Activated T-helper 1 cell treated with anti-CD3 and anti-CD28 coated beads, Interleukin-12 subunit alpha, Interleukin-12 subunit beta, Interleukin-2, Interleukin-4 antibody, amounts not matched to agents 30 ng/mL and 10 ng/mL and 1 ng/mL, durations not matched to agents 14 hours and 24 hours and 36 hours (primary cell): ENCODE measurements around the gene VEGFA. TPM values are rescaled to one million over a fixed set of nuclear protein-coding genes. Genes with fewer than 3 reads are reported as not detected.

Source experiments
- DNase-seq: peaks from one replicate; pipeline ENCODE4 v3.0.0; 2021; ENCODE audit warnings: low spot score
- H3K27ac Mint-ChIP-seq: one replicate; pipeline ENCODE4 v1.8.0; 2021; ENCODE audit warnings: mild to moderate bottlenecking, mixed read lengths
- H3K27me3 Mint-ChIP-seq: one replicate; pipeline ENCODE4 v1.8.0; 2022; ENCODE audit warnings: mild to moderate bottlenecking, moderate library complexity, mixed read lengths; ENCODE audit not compliant: insufficient read depth
- H3K36me3 Mint-ChIP-seq: one replicate; pipeline ENCODE4 v1.8.0; 2021; ENCODE audit warnings: low read depth, mixed read lengths
- H3K4me1 Mint-ChIP-seq: one replicate; pipeline ENCODE4 v1.8.0; 2021; ENCODE audit warnings: low read depth, mixed read lengths
- H3K4me3 Mint-ChIP-seq: one replicate; pipeline ENCODE4 v1.8.0; 2021; ENCODE audit warnings: mild to moderate bottlenecking, moderate library complexity, mixed read lengths
- H3K9me3 Mint-ChIP-seq: one replicate; pipeline ENCODE4 v1.8.0; 2021; ENCODE audit warnings: mixed read lengths
- intact Hi-C: fragments of 100-400 bp; cut with micrococcal nuclease; formaldehyde crosslinking; loops from one replicate; pipeline ENCODE4 v1.15.1; 2024
- total RNA-seq: library from RNA; stranded (reverse); gene quantifications from 2 replicates; pipeline ENCODE4 v1.2.3, GENCODE V29; 2022

VEGFA gene
- total RNA-seq, 1 donor from 2014 or later: 43.2 TPM

DNA sequence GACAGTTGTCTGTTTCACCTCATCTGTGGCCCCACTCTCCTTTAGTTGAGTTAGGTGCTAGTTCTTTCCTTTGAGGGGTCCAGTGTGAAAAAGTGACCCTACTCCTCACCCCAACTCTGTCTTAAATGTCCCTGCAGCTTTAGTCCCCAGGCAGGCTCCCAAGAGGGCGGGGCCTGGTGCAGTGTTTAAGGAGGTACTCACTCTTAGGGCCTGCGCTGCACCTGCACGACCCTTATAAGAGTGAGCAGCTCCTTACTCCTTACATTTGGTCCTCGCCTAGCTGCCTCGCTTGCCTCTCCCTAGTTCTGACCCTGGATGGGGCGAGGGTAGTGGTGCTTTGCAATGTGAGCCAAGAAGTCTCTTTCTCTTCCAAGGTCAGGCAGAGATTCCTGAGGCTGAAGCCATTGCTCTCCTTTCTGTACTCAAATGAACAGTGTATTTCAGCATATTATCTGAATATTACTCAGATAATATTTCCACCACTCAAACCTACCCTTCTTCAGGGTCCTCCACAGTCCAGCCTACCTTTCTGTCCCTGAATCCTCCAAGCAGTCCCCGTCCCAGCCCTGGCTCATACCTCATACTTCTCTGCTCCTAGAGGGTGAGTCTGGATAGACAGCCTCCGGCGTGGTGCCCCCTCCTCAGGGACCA, 11.9 kb upstream of the VEGFA start:
- intact Hi-C loops: no loop called here
- Mint-ChIP-seq H3K4me1 (no peaks in the 10 kb centered on the region), H3K27ac (no peak overlapping the region)

DNA sequence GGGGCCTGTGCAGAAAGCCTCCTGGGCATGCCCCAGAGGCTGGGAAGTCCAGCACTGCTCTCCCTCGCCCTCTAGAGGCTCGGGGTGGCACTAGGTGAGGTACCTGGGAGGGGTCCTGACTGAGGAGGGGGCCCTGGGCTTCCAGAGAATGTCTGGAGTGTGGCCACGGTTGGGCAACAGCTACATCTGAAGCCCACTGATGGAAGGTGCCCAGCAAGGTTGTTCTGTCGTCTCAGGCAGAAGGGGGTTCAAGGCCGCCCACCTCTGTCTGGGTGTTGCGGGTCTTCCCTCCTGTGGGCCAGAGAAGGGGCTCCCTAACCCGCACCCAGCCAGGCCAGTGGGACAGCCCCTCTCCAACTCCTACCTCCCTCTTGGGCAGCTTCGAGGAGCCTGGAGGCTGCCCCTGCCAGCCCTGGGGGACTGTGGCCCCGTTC, 11.4 kb upstream of the VEGFA start:
- no peak for DNase-seq
- intact Hi-C loops: no loop called here
- no peak overlapping the region for H3K27ac Mint-ChIP-seq

More for the DNA sequence above, 11.9 kb upstream of the VEGFA start:
- no peaks in the 10 kb centered on the region for H3K9me3 Mint-ChIP-seq
- peaks cover 12% of the 10 kb centered on the region for H3K27me3 Mint-ChIP-seq
- no peaks in the 10 kb centered on the region for H3K36me3 Mint-ChIP-seq
- DNase-seq: no peak
- H3K4me3 Mint-ChIP-seq: no peak overlapping the region

GRCh38 chr6:43759136-43759906, 10.7 kb upstream of the VEGFA start:
- Mint-ChIP-seq H3K27me3 (peaks cover 16% of the 10 kb centered on the region), H3K9me3 (no peaks in the 10 kb centered on the region), H3K27ac (no peak overlapping the region), H3K36me3 (no peaks in the 10 kb centered on the region), H3K4me3 (no peak overlapping the region), H3K4me1 (peaks cover 9% of the 10 kb centered on the region)
- DNase-seq: no peak
- intact Hi-C loops: no loop called here

More for the DNA sequence above, 11.4 kb upstream of the VEGFA start:
- no peaks in the 10 kb centered on the region for H3K9me3 Mint-ChIP-seq
- H3K27me3 Mint-ChIP-seq: peaks cover 12% of the 10 kb centered on the region
- peaks cover 5% of the 10 kb centered on the region for H3K4me1 Mint-ChIP-seq
- H3K36me3 Mint-ChIP-seq: no peaks in the 10 kb centered on the region
- H3K4me3 Mint-ChIP-seq: no peak overlapping the region

- Mint-ChIP-seq H3K27ac (no peak overlapping the region), H3K36me3 (no peaks in the 10 kb centered on the region), H3K9me3 (no peaks in the 10 kb centered on the region), H3K4me1 (peaks cover 9% of the 10 kb centered on the region), H3K27me3 (peaks cover 16% of the 10 kb centered on the region), H3K4me3 (no peak overlapping the region)
- no peak for DNase-seq
- intact Hi-C loops: no loop called here
Measured at GRCh38 chr6:43759907-43760206, 10.2 kb upstream of the VEGFA start.

DNA sequence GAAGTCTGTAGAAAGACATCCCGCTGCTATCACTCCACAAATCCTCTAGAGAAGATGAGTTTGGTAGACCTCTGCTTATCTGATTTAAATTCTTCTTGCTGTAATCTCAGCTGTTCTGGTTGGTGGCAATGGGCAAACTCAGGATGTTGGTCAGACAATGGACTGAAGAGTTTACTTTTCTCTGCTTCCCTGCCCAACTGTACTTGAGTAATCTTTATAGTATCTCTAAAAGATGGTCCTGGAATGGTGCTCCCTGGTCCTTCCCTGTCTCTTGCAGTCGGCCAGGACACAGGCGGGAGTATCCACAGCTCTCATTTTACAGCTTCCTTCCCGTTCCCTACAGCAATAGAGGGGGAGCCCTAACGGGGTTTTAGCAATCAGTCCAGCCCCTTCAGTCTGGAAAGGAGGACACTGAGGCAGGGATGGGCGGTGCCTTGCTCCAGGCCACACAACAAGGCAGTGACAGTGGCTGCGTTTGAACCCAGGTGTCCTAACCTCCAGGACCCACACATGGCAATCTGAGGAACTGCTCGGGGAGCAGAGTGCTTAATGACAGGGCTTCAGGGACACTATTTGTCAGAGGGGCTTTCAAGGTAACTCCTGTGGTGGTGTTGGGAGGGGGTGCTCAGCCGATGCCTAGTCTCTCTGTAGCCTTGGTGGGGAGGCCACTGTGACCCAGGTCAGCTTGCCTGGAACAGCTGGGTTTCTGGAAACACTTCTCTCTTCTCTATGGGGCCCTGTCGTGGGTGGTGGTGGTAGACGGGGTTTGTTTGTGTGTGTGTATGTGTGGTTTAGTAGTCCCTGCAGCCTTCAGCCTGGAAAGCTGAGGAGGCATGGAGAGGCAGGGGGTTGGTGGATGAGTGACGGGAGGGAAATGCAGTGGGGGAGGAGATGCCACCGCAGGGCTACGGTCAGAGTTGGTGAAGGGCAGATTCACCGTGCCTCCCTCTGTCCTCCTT, 9.5 kb upstream of the VEGFA start:
- Mint-ChIP-seq H3K36me3 (no peaks in the 10 kb centered on the region), H3K4me3 (no peak overlapping the region), H3K27ac (no peak overlapping the region), H3K9me3 (no peaks in the 10 kb centered on the region), H3K4me1 (peaks cover 9% of the 10 kb centered on the region), H3K27me3 (peaks cover 16% of the 10 kb centered on the region)
- intact Hi-C loops: no loop called here
- DNase-seq: no peak

DNA sequence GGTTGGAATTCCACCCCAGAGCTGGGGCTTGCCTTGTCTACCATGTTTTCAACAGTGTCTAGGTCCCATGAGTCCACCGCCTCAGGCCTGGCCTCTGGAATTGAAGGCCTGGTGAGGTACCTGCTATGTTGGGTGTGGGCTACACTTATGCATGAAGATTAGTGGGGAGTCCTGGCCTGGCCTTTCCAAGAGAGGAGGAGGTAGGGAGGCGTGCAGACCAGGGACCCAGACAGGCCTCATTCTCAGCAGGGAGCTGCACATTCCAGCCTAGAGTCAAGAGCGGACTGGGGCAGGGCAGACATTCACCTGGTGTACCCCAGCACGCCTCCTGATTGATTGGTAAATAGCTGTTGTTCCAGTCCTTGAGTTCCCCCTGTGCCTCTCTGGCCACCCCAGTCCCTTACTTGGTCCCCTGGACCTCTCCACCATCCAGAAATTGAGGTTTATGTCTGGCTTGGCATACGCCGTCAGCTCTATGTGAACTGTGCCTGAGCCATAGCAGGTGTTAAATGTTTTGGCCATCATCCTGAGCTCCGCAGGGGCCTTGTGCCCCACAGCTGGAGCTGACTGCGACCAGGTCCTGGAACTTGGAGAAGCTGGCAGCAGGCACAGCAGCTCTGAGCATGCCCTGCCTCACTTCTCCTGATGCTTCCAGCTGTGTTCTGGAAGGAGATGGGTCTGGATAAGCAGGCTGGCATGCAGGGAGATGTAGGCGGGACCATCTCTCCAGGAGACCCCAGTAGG, 8.2 kb upstream of the VEGFA start:
- H3K27me3 Mint-ChIP-seq: peaks cover 9% of the 10 kb centered on the region
- peaks cover 9% of the 10 kb centered on the region for H3K4me1 Mint-ChIP-seq
- no peak overlapping the region for H3K4me3 Mint-ChIP-seq
- no peak for DNase-seq
- H3K9me3 Mint-ChIP-seq: no peaks in the 10 kb centered on the region
- no peaks in the 10 kb centered on the region for H3K36me3 Mint-ChIP-seq
- no peak overlapping the region for H3K27ac Mint-ChIP-seq
- intact Hi-C loops: no loop called here

- H3K4me3 Mint-ChIP-seq: no peak overlapping the region
- intact Hi-C loops: no loop called here
Measured at GRCh38 chr6:43762410-43762768, 7.6 kb upstream of the VEGFA start.

DNA sequence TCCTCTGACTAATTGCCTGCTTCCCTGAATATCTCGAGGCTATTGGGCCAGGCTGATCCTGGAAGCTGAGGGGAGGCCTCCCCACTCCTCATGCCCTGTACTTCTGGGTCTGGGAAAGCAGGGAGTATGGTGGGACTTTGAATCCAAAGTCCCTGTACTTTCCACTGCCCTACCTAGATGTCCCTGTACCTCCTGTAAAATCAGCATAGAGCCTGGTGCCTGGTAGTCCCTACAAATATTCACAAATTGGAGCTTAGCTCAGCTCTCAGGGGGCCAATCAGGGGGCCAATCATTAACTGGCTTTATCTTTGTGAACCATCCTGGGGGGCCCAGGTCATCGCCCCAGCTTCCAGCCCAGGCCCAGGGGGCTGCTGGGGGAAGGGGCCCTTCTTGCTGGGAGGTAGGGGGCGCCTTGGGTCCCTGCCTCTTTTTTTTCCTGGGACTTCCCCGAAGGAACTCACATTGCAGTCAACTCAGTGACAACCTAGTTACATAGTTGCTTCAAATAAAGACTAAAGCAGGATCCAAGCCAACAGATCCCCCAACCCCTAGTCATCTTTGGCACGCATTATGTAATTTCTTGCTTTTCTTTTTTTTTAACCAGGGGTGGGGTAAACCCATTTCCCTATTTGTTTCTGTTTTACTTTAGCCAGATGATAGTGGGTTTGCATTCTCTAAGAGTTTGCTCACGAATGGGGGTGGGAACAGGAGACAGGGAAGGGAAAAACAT, 6.9 kb upstream of the VEGFA start:
- no peak overlapping the region for H3K27ac Mint-ChIP-seq
- peaks cover 13% of the 10 kb centered on the region for H3K27me3 Mint-ChIP-seq
- H3K4me3 Mint-ChIP-seq: no peak overlapping the region
- H3K4me1 Mint-ChIP-seq: peaks cover 9% of the 10 kb centered on the region
- DNase-seq: no peak
- intact Hi-C loops: no loop called here
- H3K9me3 Mint-ChIP-seq: no peaks in the 10 kb centered on the region
- H3K36me3 Mint-ChIP-seq: no peaks in the 10 kb centered on the region

More at GRCh38 chr6:43762410-43762768, 7.6 kb upstream of the VEGFA start:
- H3K27me3 Mint-ChIP-seq: peaks cover 11% of the 10 kb centered on the region
- DNase-seq: no peak
- H3K27ac Mint-ChIP-seq: no peak overlapping the region
- H3K4me1 Mint-ChIP-seq: peaks cover 9% of the 10 kb centered on the region
- no peaks in the 10 kb centered on the region for H3K9me3 Mint-ChIP-seq
- no peaks in the 10 kb centered on the region for H3K36me3 Mint-ChIP-seq

- Mint-ChIP-seq H3K36me3 (no peaks in the 10 kb centered on the region), H3K27ac (no peak overlapping the region), H3K4me3 (no peak overlapping the region), H3K9me3 (no peaks in the 10 kb centered on the region), H3K4me1 (peaks cover 9% of the 10 kb centered on the region), H3K27me3 (peaks cover 13% of the 10 kb centered on the region)
- no peak for DNase-seq
- intact Hi-C loops: no loop called here
Measured at GRCh38 chr6:43763812-43764522, 6.0 kb upstream of the VEGFA start.

GRCh38 chr6:43764772-43765171, 5.2 kb upstream of the VEGFA start:
- H3K9me3 Mint-ChIP-seq: no peaks in the 10 kb centered on the region
- H3K27me3 Mint-ChIP-seq: peaks cover 13% of the 10 kb centered on the region
- peaks cover 17% of the 10 kb centered on the region for H3K4me1 Mint-ChIP-seq
- H3K36me3 Mint-ChIP-seq: no peaks in the 10 kb centered on the region
- no peak overlapping the region for H3K4me3 Mint-ChIP-seq
- no peak for DNase-seq
- intact Hi-C loops: no loop called here
- no peak overlapping the region for H3K27ac Mint-ChIP-seq

DNA sequence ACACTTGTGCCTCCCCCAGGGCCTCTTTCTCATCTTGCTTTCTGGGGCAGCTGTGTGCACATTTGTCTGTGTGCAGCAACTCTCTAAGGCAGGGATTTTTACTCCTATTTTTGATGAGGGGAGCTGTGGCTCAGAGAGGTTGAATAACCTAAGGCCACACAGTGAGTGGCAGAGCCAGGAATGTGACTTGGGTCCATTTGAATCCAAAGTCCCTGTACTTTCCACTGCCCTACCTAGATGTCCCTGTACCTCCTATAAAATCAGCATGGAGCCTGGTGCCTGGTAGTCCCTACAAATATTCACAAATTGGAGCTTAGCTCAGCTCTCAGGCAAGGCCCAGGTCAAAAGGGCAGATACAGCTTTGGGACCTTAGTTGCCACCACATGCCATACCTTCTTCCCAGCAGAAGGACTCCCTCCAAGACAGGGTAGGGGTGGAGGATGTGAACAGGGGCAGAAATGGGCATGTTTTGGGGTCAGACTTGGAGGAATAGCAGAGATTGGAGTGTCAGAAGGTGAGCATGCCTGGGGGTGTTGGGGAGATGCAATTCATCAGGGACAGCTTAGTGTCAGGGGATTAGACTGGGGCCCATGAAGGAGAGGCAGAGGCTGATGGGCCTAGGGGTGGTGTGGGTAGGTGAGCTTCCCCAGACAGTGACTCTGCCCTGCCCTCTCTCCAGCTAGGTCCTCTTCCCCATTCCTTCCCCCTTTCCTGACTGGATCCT, 4.1 kb upstream of the VEGFA start:
- intact Hi-C loops: no loop called here
- no peak overlapping the region for H3K4me3 Mint-ChIP-seq

More for the DNA sequence above, 4.1 kb upstream of the VEGFA start:
- Mint-ChIP-seq H3K36me3 (no peaks in the 10 kb centered on the region), H3K4me1 (peaks cover 17% of the 10 kb centered on the region), H3K27me3 (peaks cover 7% of the 10 kb centered on the region), H3K9me3 (no peaks in the 10 kb centered on the region), H3K27ac (no peak overlapping the region)
- no peak for DNase-seq
